Mucosa of descending colon (tissue), 3 donors: ENCODE measurements around the gene ZW10. TPM values are rescaled to one million over a fixed set of nuclear protein-coding genes. Genes with fewer than 3 reads are reported as not detected.
"Not testable (repeated sequence)": the region's sequence is repeated elsewhere in the genome, so short reads cannot be mapped to it uniquely, and the experiment has no call there.

Source experiments
- ATAC-seq: fragments of 200-7000 bp; cut with Tn5 transposase; one replicate; pipeline ENCODE4 v1.9.1; 2020; ENCODE audit warnings: mild to moderate bottlenecking, moderate library complexity
- DNase-seq, 3 donors: peaks; one replicate each; pipeline ENCODE4 v3.0.0-alpha.2; 2020
- H3K36me3 ChIP-seq: fragments of 200-600 bp; one replicate; pipeline ENCODE4 v1.8.0; 2021; ENCODE audit warnings: low read depth, mild to moderate bottlenecking
- H3K4me1 ChIP-seq: fragments of 200-600 bp; one replicate; pipeline ENCODE4 v1.8.0; 2021; ENCODE audit warnings: low read depth, mild to moderate bottlenecking
- H3K4me3 ChIP-seq: fragments of 200-600 bp; one replicate; pipeline ENCODE4 v1.8.0; 2021; ENCODE audit warnings: mild to moderate bottlenecking
- H3K9me3 ChIP-seq: fragments of 200-600 bp; one replicate; pipeline ENCODE4 v1.8.0; 2021; ENCODE audit warnings: mild to moderate bottlenecking
- intact Hi-C, 2 donors: fragments of 100-400 bp; cut with DNase I in 1 of 2; cut with micrococcal nuclease in 1 of 2; formaldehyde crosslinking; loops; one replicate each; pipeline versions ENCODE4 v1.11.0 to v1.11.1; 2022; cut with DNase I, micrococcal nuclease
- total RNA-seq, 3 donors: library from RNA; stranded (reverse); fragmentation: NEBNext Ultra II Directional in 2 of 3; extraction: Animal tissue kit (Norgen Biotek cat#: 25700) in 2 of 3; gene quantifications; one replicate each; pipeline versions ENCODE4 v1.2.1 to v1.2.4, GENCODE V29; 2021 to 2023
- TF ChIP-seq, protein P1 (sequence below): fragments of 200-600 bp; IDR thresholded peaks from one replicate; pipeline ENCODE4 v1.8.0; 2022; ENCODE audit warnings: antibody characterized with exemption, mild to moderate bottlenecking
- donor health status: DM: no; HTN: no; CAD: no; lungs with moderate emphysema.
- donor health status: DM: no; HTN: no; CAD: no.
- donor health status: DM: no; HTN: yes; CAD: no.

The ZW10 gene
- total RNA-seq, 3 donors from 2014 or later, result 10.5 to 12.3 (median 11.1) TPM

DNA sequence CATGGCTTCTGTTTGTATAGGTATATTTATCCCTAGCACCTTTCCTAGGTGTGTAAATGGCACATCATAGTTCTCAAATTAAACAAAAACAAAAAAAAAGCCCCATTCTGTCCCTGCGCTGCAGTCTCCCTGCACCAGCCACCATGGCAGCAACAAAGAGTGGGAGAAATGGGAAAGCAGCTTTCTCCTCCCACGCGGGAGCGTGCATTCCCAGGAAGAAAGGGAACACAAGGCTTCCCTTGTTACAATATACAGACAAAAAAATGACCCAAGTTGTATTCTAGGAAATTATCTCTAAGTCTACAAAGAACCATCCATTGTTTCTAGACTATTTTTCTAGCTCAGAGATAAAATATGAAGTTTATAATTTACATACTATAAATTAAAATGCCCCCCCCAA is 51.3 kb downstream of the ZW10 start:
- TF ChIP-seq, protein P1, sequence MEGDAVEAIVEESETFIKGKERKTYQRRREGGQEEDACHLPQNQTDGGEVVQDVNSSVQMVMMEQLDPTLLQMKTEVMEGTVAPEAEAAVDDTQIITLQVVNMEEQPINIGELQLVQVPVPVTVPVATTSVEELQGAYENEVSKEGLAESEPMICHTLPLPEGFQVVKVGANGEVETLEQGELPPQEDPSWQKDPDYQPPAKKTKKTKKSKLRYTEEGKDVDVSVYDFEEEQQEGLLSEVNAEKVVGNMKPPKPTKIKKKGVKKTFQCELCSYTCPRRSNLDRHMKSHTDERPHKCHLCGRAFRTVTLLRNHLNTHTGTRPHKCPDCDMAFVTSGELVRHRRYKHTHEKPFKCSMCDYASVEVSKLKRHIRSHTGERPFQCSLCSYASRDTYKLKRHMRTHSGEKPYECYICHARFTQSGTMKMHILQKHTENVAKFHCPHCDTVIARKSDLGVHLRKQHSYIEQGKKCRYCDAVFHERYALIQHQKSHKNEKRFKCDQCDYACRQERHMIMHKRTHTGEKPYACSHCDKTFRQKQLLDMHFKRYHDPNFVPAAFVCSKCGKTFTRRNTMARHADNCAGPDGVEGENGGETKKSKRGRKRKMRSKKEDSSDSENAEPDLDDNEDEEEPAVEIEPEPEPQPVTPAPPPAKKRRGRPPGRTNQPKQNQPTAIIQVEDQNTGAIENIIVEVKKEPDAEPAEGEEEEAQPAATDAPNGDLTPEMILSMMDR, result no peak
- Histone ChIP-seq H3K9me3 (no peaks in the 10 kb centered on the region), H3K36me3 (no peaks in the 10 kb centered on the region), H3K4me3 (no peak overlapping the region), H3K4me1 (no peaks in the 10 kb centered on the region)
- intact Hi-C loops, result no loop called here
- no peak for ATAC-seq
- DNase-seq, result no peak

DNA sequence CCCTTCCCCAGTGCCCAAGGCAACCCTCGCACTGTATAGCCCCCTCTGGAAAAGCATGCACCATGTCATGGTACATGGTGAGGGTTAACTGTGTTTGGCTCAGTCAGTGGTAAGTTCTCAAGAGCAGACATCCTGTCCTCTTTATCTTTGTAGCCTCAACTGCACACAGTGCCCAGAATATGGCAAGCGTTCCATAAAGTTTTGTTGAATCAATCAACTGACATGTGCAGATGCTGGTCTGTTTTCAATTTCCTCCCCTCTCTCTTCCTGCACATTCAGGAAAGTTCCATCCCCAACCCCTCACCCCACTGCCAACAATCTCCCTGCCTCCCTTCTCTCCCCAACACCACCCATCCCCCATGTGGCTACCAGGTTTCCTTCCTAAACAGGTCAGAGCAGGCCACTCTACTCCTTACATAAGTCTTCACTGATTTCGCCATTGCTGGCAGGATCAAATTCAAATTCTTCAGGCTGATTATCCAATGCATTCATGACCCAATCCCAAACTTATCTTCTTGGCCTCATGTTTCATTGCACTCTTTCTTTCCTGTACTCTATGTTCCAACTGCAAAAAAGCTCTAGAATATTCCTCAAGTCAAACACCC is 51.9 kb downstream of the ZW10 start:
- TF ChIP-seq, protein P1, result no peak
- intact Hi-C loops, result no loop called here
- Histone ChIP-seq H3K9me3 (no peaks in the 10 kb centered on the region), H3K4me3 (no peak overlapping the region), H3K36me3 (no peaks in the 10 kb centered on the region), H3K4me1 (no peaks in the 10 kb centered on the region)
- ATAC-seq, result no peak
- DNase-seq, result no peak

DNA sequence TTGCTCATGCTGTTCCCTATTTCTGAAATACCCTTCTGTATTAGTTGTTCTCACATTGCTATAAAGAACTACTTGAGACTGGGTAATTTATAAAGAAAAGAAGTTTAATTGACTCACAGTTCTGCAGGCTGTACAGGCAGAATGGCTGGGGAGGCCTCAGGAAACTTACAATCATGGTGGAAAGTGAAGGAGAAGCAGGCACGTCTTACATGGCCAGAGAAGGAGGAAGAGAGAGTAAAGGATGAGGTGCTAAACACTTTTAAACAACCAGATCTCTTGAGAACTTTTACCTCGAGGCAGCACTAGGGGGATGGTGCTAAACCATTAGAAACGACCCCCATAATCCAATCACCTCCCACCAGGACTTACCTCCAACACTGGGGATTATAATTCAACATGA is 53.0 kb downstream of the ZW10 start:
- ATAC-seq, H3K9me3 ChIP-seq, H3K4me3 ChIP-seq, DNase-seq, intact Hi-C loops, H3K36me3 ChIP-seq, H3K4me1 ChIP-seq: not testable (repeated sequence)

DNA sequence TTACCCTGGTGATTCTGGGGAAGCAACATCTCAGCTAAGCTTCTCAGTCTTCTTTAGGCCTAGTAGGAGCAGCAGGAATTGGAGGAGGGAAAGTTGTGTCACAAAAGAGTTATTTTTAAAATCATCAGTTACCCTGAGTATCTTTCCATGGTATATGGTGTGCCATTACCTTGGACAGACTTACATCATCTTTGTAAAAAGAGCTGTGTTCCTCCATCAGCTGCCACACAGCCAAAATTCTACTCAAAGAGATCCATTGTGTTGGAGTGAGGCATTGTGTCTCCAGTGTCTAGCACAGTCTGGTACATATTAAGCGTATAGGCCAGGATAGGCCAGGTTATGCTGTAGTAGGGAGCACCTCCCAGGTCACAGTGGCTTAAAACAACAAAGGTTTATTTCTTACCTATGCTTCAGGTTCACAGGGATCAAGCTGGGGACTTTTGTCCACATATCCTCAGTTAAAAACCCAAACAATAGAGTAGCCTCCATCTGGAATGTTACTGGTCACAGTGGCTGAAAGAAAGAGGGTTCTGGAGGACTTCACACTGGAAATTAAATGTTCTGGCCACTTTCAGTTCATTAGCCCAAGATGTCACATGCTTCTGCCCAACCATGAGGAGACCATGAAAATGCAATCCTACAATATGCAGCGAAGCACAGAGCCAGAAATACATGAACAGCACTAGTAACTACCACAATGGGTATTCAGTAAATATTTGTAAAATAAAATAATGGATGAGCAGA is 57.4 kb downstream of the ZW10 start:
- TF ChIP-seq, protein P1, result no peak
- Histone ChIP-seq H3K36me3 (no peaks in the 10 kb centered on the region), H3K4me1 (no peaks in the 10 kb centered on the region), H3K4me3 (no peak overlapping the region), H3K9me3 (no peaks in the 10 kb centered on the region)
- DNase-seq, result no peak
- no peak for ATAC-seq
- intact Hi-C loops, result no loop called here

DNA sequence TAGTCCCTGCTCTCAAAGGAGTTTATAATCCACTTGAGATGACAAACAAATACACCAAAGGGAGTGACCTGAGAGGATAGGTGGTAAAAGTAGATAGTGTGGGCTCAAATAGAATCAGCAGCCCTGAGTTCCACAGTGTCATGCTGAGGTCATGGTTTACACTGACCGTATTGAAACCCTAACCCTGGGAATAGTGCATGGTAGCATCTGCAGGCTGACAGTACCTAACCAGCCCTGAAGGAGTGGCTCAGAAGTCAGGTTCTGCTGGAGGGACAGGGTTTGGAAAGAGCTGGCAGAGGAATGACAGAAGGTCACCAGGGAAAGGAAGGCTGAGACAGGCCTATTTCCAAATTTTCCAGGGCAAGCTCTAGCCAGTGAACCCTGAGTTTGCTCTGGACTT is 58.2 kb downstream of the ZW10 start:
- ATAC-seq (no peak), DNase-seq (no peak)
- intact Hi-C loops, result no loop called here
- TF ChIP-seq, protein P1, result no peak
- Histone ChIP-seq H3K4me3 (no peak overlapping the region), H3K9me3 (peaks cover 1% of the 10 kb centered on the region), H3K4me1 (no peaks in the 10 kb centered on the region), H3K36me3 (no peaks in the 10 kb centered on the region)

DNA sequence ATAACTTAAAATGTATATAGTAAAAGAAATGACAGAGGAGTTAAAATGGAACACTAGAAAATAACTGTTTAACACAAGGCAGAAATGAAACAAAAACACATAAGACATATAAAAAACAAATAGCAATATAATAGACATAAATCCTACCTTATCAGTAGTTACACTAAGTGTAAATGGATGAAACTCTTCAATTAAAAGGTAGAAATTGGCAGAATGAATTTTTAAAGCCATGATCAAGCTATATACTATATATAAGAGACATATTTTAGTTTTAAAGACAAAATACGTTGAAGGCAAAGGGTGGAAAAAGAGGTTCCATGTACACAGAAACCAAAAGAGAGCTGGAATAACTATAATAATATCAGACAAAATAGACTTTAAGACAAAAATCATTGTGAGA is 62.5 kb downstream of the ZW10 start:
- Histone ChIP-seq H3K4me1 (no peaks in the 10 kb centered on the region), H3K36me3 (no peaks in the 10 kb centered on the region), H3K9me3 (peaks cover 13% of the 10 kb centered on the region), H3K4me3 (no peak overlapping the region)
- no peak for DNase-seq
- ATAC-seq, result no peak
- intact Hi-C loops, result no loop called here
- TF ChIP-seq, protein P1, result no peak
